Liver (tissue), 9 donors: Measurements from ENCODE around the gene COPS2. TPM values are rescaled to one million over a fixed set of nuclear protein-coding genes. Genes with fewer than 3 reads are reported as not detected.

ENCODE experiments used
- DNase-seq: peaks from one replicate; pipeline ENCODE4 v3.0.0-alpha.2; 2017; ENCODE audit warnings: low spot score
- H3K27ac ChIP-seq, 2 donors: one replicate each; pipeline ENCODE4 v1.7.0; 2013; ENCODE audit warnings: inconsistent platforms in 2 of 2, low read length in 2 of 2, control low read depth in 1 of 2, low read depth in 1 of 2, mild to moderate bottlenecking in 1 of 2
- H3K27me3 ChIP-seq, 4 donors: one replicate each; pipeline versions ENCODE4 v1.6.1 to v1.7.0; 2013; ENCODE audit warnings: low read length in 3 of 4, inconsistent platforms in 1 of 4, mild to moderate bottlenecking in 1 of 4, moderate library complexity in 1 of 4; ENCODE audit not compliant: control insufficient read depth in 4 of 4, insufficient read depth in 4 of 4
- H3K36me3 ChIP-seq, 4 donors: one replicate each; pipeline versions ENCODE4 v1.6.1 to v1.7.0; 2013; ENCODE audit warnings: low read length in 3 of 4, mild to moderate bottlenecking in 3 of 4, low read depth in 1 of 4, moderate library complexity in 1 of 4; ENCODE audit not compliant: control insufficient read depth in 4 of 4, insufficient read depth in 3 of 4
- H3K4me1 ChIP-seq, 4 donors: one replicate each; pipeline versions ENCODE4 v1.6.1 to v1.7.0; 2013; ENCODE audit warnings: low read length in 3 of 4, mild to moderate bottlenecking in 3 of 4, moderate library complexity in 1 of 4; ENCODE audit not compliant: control insufficient read depth in 4 of 4, insufficient read depth in 4 of 4
- H3K4me3 ChIP-seq, 3 donors: one replicate each; pipeline versions ENCODE4 v1.6.1 to v1.7.0; 2013; ENCODE audit warnings: low read length in 3 of 3, control low read depth in 1 of 3, low read depth in 1 of 3, mild to moderate bottlenecking in 1 of 3
- H3K9ac ChIP-seq, 2 donors: one replicate each; pipeline ENCODE4 v1.7.0; 2013; ENCODE audit warnings: low read length in 2 of 2, mild to moderate bottlenecking in 2 of 2, moderate library complexity in 2 of 2, control low read depth in 1 of 2, low read depth in 1 of 2
- H3K9me3 ChIP-seq, 4 donors: one replicate each; pipeline versions ENCODE4 v1.6.1 to v1.7.0; 2013; ENCODE audit warnings: low read length in 3 of 4; ENCODE audit not compliant: control insufficient read depth in 4 of 4
- ATF3 ChIP-seq: IDR thresholded peaks from 2 replicates; pipeline ENCODE4 v1.6.1; 2016; ENCODE audit warnings: antibody characterized with exemption
- CTCF ChIP-seq: fragments of 150-350 bp; IDR thresholded peaks from 2 replicates; pipeline ENCODE4 v1.5.1; 2017; ENCODE audit warnings: improper control_type of control experiment, low read depth, low read length; ENCODE audit not compliant: missing input control
- EGR1 ChIP-seq, 2 donors: IDR thresholded peaks; 2 replicates each; pipeline ENCODE4 v1.6.1; 2016 to 2018; ENCODE audit warnings: antibody characterized with exemption in 2 of 2, low read depth in 2 of 2
- FOXA1 ChIP-seq: IDR thresholded peaks from 2 replicates; pipeline ENCODE4 v1.6.1; 2016; ENCODE audit warnings: antibody characterized with exemption
- FOXA2 ChIP-seq: IDR thresholded peaks from 2 replicates; pipeline ENCODE4 v1.6.1; 2016; ENCODE audit warnings: antibody characterized with exemption
- GABPA ChIP-seq, 2 donors: IDR thresholded peaks in 1 of 2; conservative IDR thresholded peaks in 1 of 2; 2 replicates each; pipeline ENCODE4 v1.6.1; 2016; ENCODE audit warnings: antibody characterized with exemption in 2 of 2, mild to moderate bottlenecking in 1 of 2, moderate library complexity in 1 of 2
- HNF4A ChIP-seq, 2 donors: conservative IDR thresholded peaks; 2 replicates each; pipeline ENCODE4 v1.6.1; 2016; ENCODE audit warnings: antibody characterized with exemption in 2 of 2, mild to moderate bottlenecking in 2 of 2
- HNF4G ChIP-seq: IDR thresholded peaks from 2 replicates; pipeline ENCODE4 v1.6.1; 2016; ENCODE audit warnings: antibody characterized with exemption
- JUND ChIP-seq, 2 donors: IDR thresholded peaks; 2 replicates each; pipeline ENCODE4 v1.6.1; 2016; ENCODE audit warnings: antibody characterized with exemption in 2 of 2
- MAX ChIP-seq: IDR thresholded peaks from 2 replicates; pipeline ENCODE4 v1.6.1; 2016; ENCODE audit warnings: antibody characterized with exemption
- NR2F2 ChIP-seq: IDR thresholded peaks from 2 replicates; pipeline ENCODE4 v1.6.1; 2016; ENCODE audit warnings: antibody characterized with exemption
- RAD21 ChIP-seq, 2 donors: IDR thresholded peaks; 2 replicates each; pipeline ENCODE4 v1.6.1; 2016; ENCODE audit warnings: antibody characterized with exemption in 2 of 2, mild to moderate bottlenecking in 2 of 2
- REST ChIP-seq: IDR thresholded peaks from 2 replicates; pipeline ENCODE4 v1.6.1; 2016; ENCODE audit warnings: antibody characterized with exemption, mild to moderate bottlenecking
- RXRA ChIP-seq, 2 donors: IDR thresholded peaks; 2 replicates each; pipeline ENCODE4 v1.6.1; 2017 to 2018; ENCODE audit warnings: antibody characterized with exemption in 2 of 2, mild to moderate bottlenecking in 1 of 2
- TAF1 ChIP-seq: conservative IDR thresholded peaks from 2 replicates; pipeline ENCODE4 v1.6.1; 2016; ENCODE audit warnings: antibody characterized with exemption, mild to moderate bottlenecking
- YY1 ChIP-seq: IDR thresholded peaks from 2 replicates; pipeline ENCODE4 v1.6.1; 2016; ENCODE audit warnings: antibody characterized with exemption, mild to moderate bottlenecking
- ZBTB33 ChIP-seq: IDR thresholded peaks from 2 replicates; pipeline ENCODE4 v1.6.1; 2016; ENCODE audit warnings: antibody characterized with exemption
- WGBS: extraction: QIAGEN DNeasy Blood & Tissue Kit; methylation state at CpG from one replicate; pipeline ENCODE4 v1.1.7; 2013; 5-methylcytosine and 5-hydroxymethylcytosine counted together
- polyA plus RNA-seq, 2 donors: library from polyadenylated mRNA; stranded (reverse) in 1 of 2; unstranded in 1 of 2; fragments of 200-250 nt in 1 of 2; fragments of >200 nt in 1 of 2; fragmentation: Nextera tagmentation in 1 of 2; extraction: Ambion mirVana in 1 of 2; gene quantifications; one replicate each; pipeline versions ENCODE4 v1.2.1 to v1.2.3, GENCODE V29; 2013 to 2015
- total RNA-seq, 2 donors: library from RNA; depleted of rRNA; stranded (reverse); fragments of >200 nt; gene quantifications; one replicate each; pipeline ENCODE4 v1.2.3, GENCODE V29; 2014
- donor health status: healthy.
- donor health status: healthy.
- donor health status: healthy.
- donor health status: healthy.
- donor health status: healthy.

The COPS2 gene
- total and polyA plus RNA-seq, 4 donors = 14.0 to 36.0 (median 25.5) TPM

- Histone ChIP-seq H3K9ac (no peak overlapping the region), H3K9me3 (no peaks in the 10 kb centered on the region), H3K36me3 (peaks cover 0 to 1% (median 0%) of the 10 kb centered on the region in 4 donors), H3K27ac (no peak overlapping the region), H3K4me1 (no peaks in the 10 kb centered on the region), H3K4me3 (no peak overlapping the region), H3K27me3 (no peaks in the 10 kb centered on the region)
- no peak for TF ChIP-seq EGR1 (IDR thresholded peaks at IDR 0.05; ENCODE audit: low read depth in 2 of 2)
- no peak for DNase-seq
- WGBS = 92% methylated on average over 2 of the region's 2 CpGs
Observed at GRCh38 chr15:49189631-49190030, 34.2 kb upstream of the COPS2 start.

GRCh38 chr15:49188933-49189332 lies 33.5 kb upstream of the COPS2 start:
- Histone ChIP-seq H3K9ac (no peak overlapping the region), H3K27ac (no peak overlapping the region), H3K4me1 (no peaks in the 10 kb centered on the region)

More at GRCh38 chr15:49188933-49189332, 33.5 kb upstream of the COPS2 start:
- Histone ChIP-seq H3K36me3 (no peaks in the 10 kb centered on the region), H3K27me3 (no peaks in the 10 kb centered on the region), H3K9me3 (no peaks in the 10 kb centered on the region), H3K4me3 (no peak overlapping the region)
- no peak for DNase-seq
- TF ChIP-seq JUND (IDR thresholded peaks at IDR 0.05) (no peak), REST (no peak), CTCF (no peak), ATF3 (no peak), HNF4A (conservative IDR thresholded peaks at IDR 0.05) (no peak), YY1 (no peak), HNF4G (no peak), GABPA (IDR thresholded peaks at IDR 0.05 in 1 of 2, conservative IDR thresholded peaks at IDR 0.05 in 1 of 2) (no peak), EGR1 (IDR thresholded peaks at IDR 0.05; ENCODE audit: low read depth in 2 of 2) (no peak), MAX (no peak), RAD21 (IDR thresholded peaks at IDR 0.05) (no peak), RXRA (IDR thresholded peaks at IDR 0.05) (no peak), TAF1 (no peak), FOXA1 (no peak), NR2F2 (no peak), ZBTB33 (no peak), FOXA2 (no peak)
- 99% methylated on average over 2 of the region's 2 CpGs for WGBS
